Measurements from ENCODE around the gene RAB9A. TPM values are rescaled to one million over a fixed set of nuclear protein-coding genes. Genes with fewer than 3 reads are reported as not detected.
A peak's percentile ranks its signal among the peaks of the same experiment; 100 is the strongest.
"Not testable (repeated sequence)": the region's sequence is repeated elsewhere in the genome, so short reads cannot be mapped to it uniquely, and the experiment has no call there.

Gene RAB9A
- 10 to 100 TPM; 29.5 to 47.0 (median 36.0) TPM for total RNA-seq

GRCh38 chrX:13688958-13689740 is at the start of gene RAB9A:
RAB9A (plus strand) TSS chrX:13689128; CDS start chrX:13708747, 19,619 bp downstream.
- no peak for TF ChIP-seq CTCF (IDR thresholded peaks at IDR 0.05)
- TF ChIP-seq POLR2A (IDR thresholded peaks at IDR 0.05), result peak; percentile 86 to 89
- no peaks in the 10 kb centered on the region for H3K27me3 ChIP-seq
- WGBS, 2 donors, result 0 to 1% methylated on average over 11 of the region's 68 CpGs
- H3K9me3 ChIP-seq, result no peaks in the 10 kb centered on the region
- peak within 1 kb of the TSS; percentile 89 to 93 (median 90) for H3K27ac ChIP-seq
- intact Hi-C loops (cut with DNase I), result no loop called here
- H3K4me1 ChIP-seq, result peaks cover 4 to 10% of the 10 kb centered on the region in 2 donors
- DNase-seq, result peak; percentile 83 to 87
- H3K36me3 ChIP-seq, result no peaks in the 10 kb centered on the region
- peak within 1 kb of the TSS; percentile 39 to 87 (median 81) for H3K4me3 ChIP-seq (replicated peaks in 1 of 3)

GRCh38 chrX:13641684-13642083 is 47.2 kb upstream of the RAB9A start:
- H3K9me3 ChIP-seq; H3K27me3 ChIP-seq; DNase-seq; intact Hi-C loops (cut with DNase I); H3K4me3 ChIP-seq (replicated peaks in 1 of 3); H3K36me3 ChIP-seq; H3K4me1 ChIP-seq; H3K27ac ChIP-seq: not testable (repeated sequence)
- no CpG with 5 or more reads among the region's 4 CpGs for WGBS, 2 donors

GRCh38 chrX:13645464-13646153 is 43.3 kb upstream of the RAB9A start:
- Histone ChIP-seq H3K27ac (no peak overlapping the region), H3K4me3 (replicated peaks in 1 of 3) (no peak overlapping the region), H3K36me3 (no peaks in the 10 kb centered on the region), H3K4me1 (no peaks in the 10 kb centered on the region), H3K27me3 (no peaks in the 10 kb centered on the region), H3K9me3 (no peaks in the 10 kb centered on the region)
- no peak for TF ChIP-seq POLR2A (IDR thresholded peaks at IDR 0.05)
- TF ChIP-seq CTCF (IDR thresholded peaks at IDR 0.05), result no peak
- WGBS, 2 donors, result 58 to 63% methylated on average over 9 of the region's 9 CpGs
- intact Hi-C loops (cut with DNase I), result loop anchor here (5.0 kb wide), 1 partner anchor 143 kb away; no protein-coding TSS in a partner anchor
- no peak for DNase-seq

GRCh38 chrX:13646154-13646549 is 42.8 kb upstream of the RAB9A start:
- TF ChIP-seq CTCF (IDR thresholded peaks at IDR 0.05) (peak in 4 of 6 experiments; percentile 39 to 48 (median 44)), POLR2A (IDR thresholded peaks at IDR 0.05) (no peak)
- Histone ChIP-seq H3K4me3 (replicated peaks in 1 of 3) (no peak overlapping the region), H3K27me3 (no peaks in the 10 kb centered on the region), H3K36me3 (no peaks in the 10 kb centered on the region), H3K4me1 (no peaks in the 10 kb centered on the region), H3K27ac (no peak overlapping the region), H3K9me3 (no peaks in the 10 kb centered on the region)
- DNase-seq, result peak; percentile 50 to 57
- WGBS, 2 donors, result 28 to 33% methylated on average over 3 of the region's 3 CpGs
- intact Hi-C loops (cut with DNase I), result loop anchor here (5.0 kb wide), 1 partner anchor 144 kb away; no protein-coding TSS in a partner anchor

GRCh38 chrX:13647709-13648212 is 41.2 kb upstream of the RAB9A start:
- no peak overlapping the region for H3K27ac ChIP-seq
- H3K27me3 ChIP-seq, result no peaks in the 10 kb centered on the region
- H3K9me3 ChIP-seq, result no peaks in the 10 kb centered on the region
- 64 to 73% methylated on average over 8 of the region's 8 CpGs for WGBS, 2 donors
- no peak for TF ChIP-seq POLR2A (IDR thresholded peaks at IDR 0.05)
- TF ChIP-seq CTCF (IDR thresholded peaks at IDR 0.05), result no peak
- H3K36me3 ChIP-seq, result no peaks in the 10 kb centered on the region
- no peak for DNase-seq
- intact Hi-C loops (cut with DNase I), result loop anchor here (5.0 kb wide), 1 partner anchor 145 kb away; no protein-coding TSS in a partner anchor
- no peak overlapping the region for H3K4me3 ChIP-seq (replicated peaks in 1 of 3)
- peaks cover 5% of the 10 kb centered on the region in 2 donors for H3K4me1 ChIP-seq

GRCh38 chrX:13648336-13648735 is 40.6 kb upstream of the RAB9A start:
- not testable (repeated sequence) for H3K27ac ChIP-seq

More at GRCh38 chrX:13648336-13648735, 40.6 kb upstream of the RAB9A start:
- not testable (repeated sequence) for H3K4me3 ChIP-seq (replicated peaks in 1 of 3); H3K9me3 ChIP-seq; DNase-seq; H3K4me1 ChIP-seq; H3K36me3 ChIP-seq; H3K27me3 ChIP-seq
- intact Hi-C loops (cut with DNase I), result loop anchor here (5.0 kb wide), 1 partner anchor 146 kb away; no protein-coding TSS in a partner anchor
- 94 to 95% methylated on average over 2 of the region's 2 CpGs for WGBS, 2 donors

All from thyroid gland (tissue), 4 donors.